Cardiac atrium fibroblast (primary cell): Measurements from ENCODE around the gene PVALEF. TPM values are rescaled to one million over a fixed set of nuclear protein-coding genes. Genes with fewer than 3 reads are reported as not detected.

Source experiments
- total RNA-seq: library from RNA; depleted of rRNA; stranded (reverse); fragments of >200 nt; gene quantifications from 2 replicates; pipeline ENCODE4 v1.2.3, GENCODE V29; 2015

PVALEF gene
- total RNA-seq: not detected in 2 replicates

DNA sequence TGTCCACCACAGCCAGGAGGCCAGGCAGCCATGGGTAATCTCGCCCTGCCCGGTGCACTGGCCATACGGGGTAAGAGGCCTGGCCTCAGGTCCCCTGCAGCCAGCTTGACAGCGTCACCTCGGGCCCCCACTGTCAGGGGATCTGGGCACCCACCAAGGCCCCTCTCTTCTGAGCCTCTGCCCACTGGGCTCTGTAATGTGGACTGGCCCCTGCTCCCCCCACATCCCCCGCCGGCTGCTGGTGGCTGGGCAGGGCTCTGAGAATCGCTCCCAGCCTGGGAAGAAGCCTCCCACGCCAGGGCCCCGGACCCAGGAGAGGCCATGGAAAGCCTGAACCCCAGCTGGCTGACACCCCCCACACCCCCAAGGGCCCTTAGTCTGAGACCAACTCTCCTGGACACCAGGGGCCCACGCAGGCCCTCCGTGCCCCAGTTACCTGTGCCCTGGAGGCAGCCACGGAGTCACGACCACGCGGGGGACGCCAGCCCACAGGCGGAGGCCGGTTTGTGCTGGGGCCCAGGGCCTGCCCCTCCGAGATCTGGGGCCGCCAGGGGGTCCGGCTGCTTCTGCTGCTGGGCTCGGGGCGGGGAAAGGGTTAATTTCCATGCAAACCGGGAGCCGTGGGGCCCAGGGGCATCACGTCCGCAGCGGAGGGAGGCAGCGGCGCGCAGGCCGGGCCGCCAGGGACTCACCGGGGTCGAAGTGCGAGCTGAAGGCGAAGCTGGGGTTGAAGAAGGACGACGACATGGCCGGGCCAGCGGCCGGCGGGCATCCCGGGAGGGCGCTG is at the start of gene PVALEF:
TSS of gene PVALEF (plus strand) at position 262 of the 787 bp plus-strand sequence. CDS start 15,720 bp downstream, outside the sequence.

GRCh38 chr17:81166033-81166492 is 756 bp downstream of the PVALEF start, which contains the start of gene AATK:
Gene AATK (minus strand): TSS chr17:81166221. CDS start chr17:81165992, 229 bp downstream.

DNA sequence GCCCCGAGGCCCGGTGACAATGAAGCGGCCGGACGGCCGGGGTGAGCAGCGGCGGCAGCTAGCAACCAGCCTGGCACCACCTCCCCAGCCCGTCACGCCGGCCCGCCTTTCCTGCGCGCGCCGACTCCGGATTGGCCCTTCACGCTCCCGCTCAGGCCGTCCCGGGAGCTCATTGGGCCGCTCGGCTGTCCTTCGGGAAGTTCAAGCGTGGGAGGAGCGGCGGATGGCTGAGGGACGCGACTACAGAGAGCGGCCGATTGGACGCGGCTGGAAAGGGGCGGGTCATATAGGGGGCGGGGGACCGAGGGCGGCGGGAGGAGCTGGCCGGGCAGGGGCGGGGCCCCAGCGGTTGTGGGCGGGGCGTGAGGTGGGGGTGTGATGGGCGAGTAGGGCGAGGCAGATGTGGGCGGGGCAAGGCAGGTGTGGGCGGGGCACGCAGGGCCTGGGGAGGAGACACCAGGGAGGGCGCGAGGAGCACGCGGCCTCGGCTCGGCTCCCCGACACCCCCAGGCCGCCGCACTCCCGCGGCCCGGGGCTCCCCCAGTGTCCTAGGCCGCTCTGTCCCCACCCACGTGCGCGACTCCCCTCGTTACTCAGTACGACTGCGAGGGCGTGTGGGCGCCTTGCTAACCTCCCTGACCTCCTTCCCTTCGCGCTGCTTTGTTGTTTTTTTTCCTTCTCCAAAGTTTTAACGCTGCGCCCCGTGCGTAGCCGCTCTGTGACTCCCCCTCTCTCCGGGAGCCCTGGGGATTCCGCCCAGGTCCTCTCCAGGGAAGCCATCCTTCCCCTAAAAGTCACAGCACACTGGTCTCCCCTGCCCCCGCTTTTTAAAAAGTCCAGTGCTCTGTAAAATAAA is 57.8 kb downstream of the PVALEF start, which contains the start of gene CEP131:
TSS of gene CEP131 (minus strand) at position 60 of the 856 bp plus-strand sequence. CDS start 2,909 bp downstream, outside the sequence.

Other genes starting within 250 kb of the PVALEF start
- gene CHMP6, start 173.7 kb upstream of the PVALEF start, total RNA-seq: 20.4 and 26.5 TPM in 2 replicates
- 18.6 and 29.6 TPM in 2 replicates for gene BAIAP2, start 130.4 kb upstream of the PVALEF start, total RNA-seq
- gene AATK, start 714 bp downstream of the PVALEF start, total RNA-seq: 0.32 TPM in 1 of 2 replicates, not detected in the other
- 8.6 and 11.7 TPM in 2 replicates for gene CEP131, start 57.5 kb downstream of the PVALEF start, total RNA-seq
- gene TEPSIN, start 73.5 kb downstream of the PVALEF start, total RNA-seq: 11.3 and 28.3 TPM in 2 replicates
- 13.0 and 16.8 TPM in 2 replicates for gene NDUFAF8, start 73.8 kb downstream of the PVALEF start, total RNA-seq
- gene SLC38A10, start 129.8 kb downstream of the PVALEF start, total RNA-seq: 85.2 and 102 TPM in 2 replicates
- 12.5 and 30.8 TPM in 2 replicates for gene BAHCC1, start 229.9 kb downstream of the PVALEF start, total RNA-seq